OCI-LY3 (cell line): Measurements from ENCODE around the gene SORBS1.

Source experiments
- CTCF ChIP-seq: fragments of 200-600, 300-600 bp; sonication (generic); IDR thresholded peaks from 2 replicates; pipeline ENCODE4 v1.5.1; 2014; ENCODE audit warnings: antibody characterized with exemption, low read length, low read depth
- EZH2phosphoT487 ChIP-seq: fragments of 200-600 bp; shearing (Covaris generic); IDR thresholded peaks from 2 replicates; pipeline ENCODE4 v1.6.1; 2018; ENCODE audit warnings: antibody characterized with exemption, mixed run types, low read depth

DNA sequence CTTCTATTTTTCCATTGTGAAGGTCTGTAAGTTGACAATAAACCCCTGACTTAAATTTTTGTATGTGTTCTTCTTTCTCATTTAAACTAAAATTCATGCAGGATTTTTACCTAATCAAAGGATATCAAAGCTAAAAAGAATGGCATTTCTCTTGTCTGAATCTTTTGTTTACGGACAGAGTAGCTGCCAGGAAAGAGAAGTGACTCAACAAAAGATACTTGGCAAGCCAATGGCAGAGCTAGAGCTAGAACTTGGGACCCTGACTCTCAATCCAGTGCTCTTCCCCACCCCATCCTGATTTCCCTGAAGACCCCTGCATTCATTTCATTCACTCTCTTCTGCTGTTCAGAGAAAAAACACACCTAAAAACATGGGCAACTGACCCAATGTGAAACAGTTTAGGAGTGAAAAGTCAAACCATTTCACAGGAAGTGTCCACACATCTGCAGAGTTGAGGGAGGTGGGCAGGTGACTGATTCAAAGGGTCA lies 230.2 kb downstream of the SORBS1 start:
- TF ChIP-seq CTCF (no peak), EZH2phosphoT487 (no peak)
